Sigmoid colon (tissue), 4 donors: ENCODE results near the gene GRAMD1B.

Experiments used
- CTCF ChIP-seq, 4 experiments: fragments of 450-650 bp in 3 of 4; fragments of 200-600 bp in 1 of 4; IDR thresholded peaks; one replicate each; pipeline ENCODE4 v1.5.1; 2016 to 2019; ENCODE audit warnings: antibody characterized with exemption in 4 of 4, mild to moderate bottlenecking in 3 of 4, moderate library complexity in 2 of 4
- EP300 ChIP-seq, 4 donors: sonication (generic); formaldehyde crosslinking; IDR thresholded peaks; one replicate each; pipeline ENCODE4 v1.6.1; 2017; ENCODE audit warnings: antibody characterized with exemption in 4 of 4
- POLR2AphosphoS5 ChIP-seq, 4 donors: sonication (generic); formaldehyde crosslinking; IDR thresholded peaks; one replicate each; pipeline ENCODE4 v1.6.1; 2017; ENCODE audit warnings: antibody characterized with exemption in 4 of 4

GRCh38 chr11:123580137-123580536, 150.1 kb downstream of the GRAMD1B start:
- TF ChIP-seq POLR2AphosphoS5 (IDR thresholded peaks at IDR 0.05) (no peak), CTCF (IDR thresholded peaks at IDR 0.05) (no peak), EP300 (IDR thresholded peaks at IDR 0.05) (no peak)
